ENCODE measurements around the gene ZNF22. TPM values are rescaled to one million over a fixed set of nuclear protein-coding genes. Genes with fewer than 3 reads are reported as not detected.

Gene ZNF22
- total and polyA plus RNA-seq, 2 of the 4 experiments (the other 2 are of a cell fraction) = 10.6 to 12.4 TPM

DNA sequence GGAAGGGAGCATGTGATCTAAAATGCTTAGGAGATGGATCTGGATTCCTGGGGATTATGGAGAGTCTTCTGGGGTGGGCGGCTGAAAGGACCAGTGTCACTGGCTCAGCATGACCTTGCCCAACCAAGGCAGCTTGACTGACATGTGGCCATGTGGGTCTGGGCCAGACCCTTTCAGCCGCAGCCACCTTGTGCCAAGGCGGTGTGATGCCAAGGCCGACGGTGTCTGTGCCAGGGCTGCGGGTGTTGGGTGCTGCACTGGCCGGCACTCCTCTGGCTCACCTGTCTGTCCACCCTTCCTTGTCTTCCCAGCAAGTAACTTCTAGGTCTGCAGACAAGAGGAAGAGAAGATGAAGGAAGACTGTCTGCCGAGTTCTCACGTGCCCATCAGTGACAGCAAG is 30.9 kb upstream of the ZNF22 start:
- no peak overlapping the region for H3K14ac ChIP-seq (replicated peaks; ENCODE audit: low read depth, low read length)
- no peak overlapping the region for H2AFZ ChIP-seq (replicated peaks; ENCODE audit: low read length, poor library complexity)
- no peak for ATAC-seq (ENCODE audit: low read depth)
- H3K4me3 ChIP-seq (ENCODE audit: insufficient read depth, low read depth, low read length) = no peak overlapping the region
- no peak for DNase-seq
- H4K91ac ChIP-seq (ENCODE audit: insufficient read depth, low read depth, low read length) = no peak overlapping the region
- no peak for TF ChIP-seq RCOR1 (IDR thresholded peaks at IDR 0.05; ENCODE audit: insufficient replicate concordance, low read length)
- no peak for TF ChIP-seq FOS (IDR thresholded peaks at IDR 0.05; ENCODE audit: low read depth, low read length)
- TF ChIP-seq, protein P1, sequence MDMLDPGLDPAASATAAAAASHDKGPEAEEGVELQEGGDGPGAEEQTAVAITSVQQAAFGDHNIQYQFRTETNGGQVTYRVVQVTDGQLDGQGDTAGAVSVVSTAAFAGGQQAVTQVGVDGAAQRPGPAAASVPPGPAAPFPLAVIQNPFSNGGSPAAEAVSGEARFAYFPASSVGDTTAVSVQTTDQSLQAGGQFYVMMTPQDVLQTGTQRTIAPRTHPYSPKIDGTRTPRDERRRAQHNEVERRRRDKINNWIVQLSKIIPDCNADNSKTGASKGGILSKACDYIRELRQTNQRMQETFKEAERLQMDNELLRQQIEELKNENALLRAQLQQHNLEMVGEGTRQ (IDR thresholded peaks at IDR 0.05; ENCODE audit: low read depth, low read length) = no peak
- no peak for TF ChIP-seq POLR2A (IDR thresholded peaks at IDR 0.05; ENCODE audit: low read depth, low read length)
- TF ChIP-seq NFE2L2 (IDR thresholded peaks at IDR 0.05; ENCODE audit: low read depth, low read length) = no peak
- no peak for TF ChIP-seq MAFK (IDR thresholded peaks at IDR 0.05; ENCODE audit: low read depth, low read length)
- no peak for TF ChIP-seq MXI1 (IDR thresholded peaks at IDR 0.05; ENCODE audit: borderline replicate concordance, low read depth, low read length)
- no peak for TF ChIP-seq CHD1 (IDR thresholded peaks at IDR 0.05; ENCODE audit: low read depth, low read length)
- no peak for TF ChIP-seq RFX5 (IDR thresholded peaks at IDR 0.05; ENCODE audit: low read depth, low read length)
- no peak for TF ChIP-seq RAD21 (IDR thresholded peaks at IDR 0.05; ENCODE audit: low read length)
- TF ChIP-seq BHLHE40 (IDR thresholded peaks at IDR 0.05; ENCODE audit: low read depth, low read length) = no peak
- TF ChIP-seq, protein P2, sequence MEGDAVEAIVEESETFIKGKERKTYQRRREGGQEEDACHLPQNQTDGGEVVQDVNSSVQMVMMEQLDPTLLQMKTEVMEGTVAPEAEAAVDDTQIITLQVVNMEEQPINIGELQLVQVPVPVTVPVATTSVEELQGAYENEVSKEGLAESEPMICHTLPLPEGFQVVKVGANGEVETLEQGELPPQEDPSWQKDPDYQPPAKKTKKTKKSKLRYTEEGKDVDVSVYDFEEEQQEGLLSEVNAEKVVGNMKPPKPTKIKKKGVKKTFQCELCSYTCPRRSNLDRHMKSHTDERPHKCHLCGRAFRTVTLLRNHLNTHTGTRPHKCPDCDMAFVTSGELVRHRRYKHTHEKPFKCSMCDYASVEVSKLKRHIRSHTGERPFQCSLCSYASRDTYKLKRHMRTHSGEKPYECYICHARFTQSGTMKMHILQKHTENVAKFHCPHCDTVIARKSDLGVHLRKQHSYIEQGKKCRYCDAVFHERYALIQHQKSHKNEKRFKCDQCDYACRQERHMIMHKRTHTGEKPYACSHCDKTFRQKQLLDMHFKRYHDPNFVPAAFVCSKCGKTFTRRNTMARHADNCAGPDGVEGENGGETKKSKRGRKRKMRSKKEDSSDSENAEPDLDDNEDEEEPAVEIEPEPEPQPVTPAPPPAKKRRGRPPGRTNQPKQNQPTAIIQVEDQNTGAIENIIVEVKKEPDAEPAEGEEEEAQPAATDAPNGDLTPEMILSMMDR (conservative IDR thresholded peaks at IDR 0.05; ENCODE audit: low read depth, low read length) = no peak
- no peak for TF ChIP-seq CEBPB (IDR thresholded peaks at IDR 0.05; ENCODE audit: low read depth, low read length)
- TF ChIP-seq MAZ (IDR thresholded peaks at IDR 0.05; ENCODE audit: borderline replicate concordance, low read depth, low read length) = no peak
- no peak for TF ChIP-seq SMC3 (IDR thresholded peaks at IDR 0.05; ENCODE audit: low read depth, low read length)
- TF ChIP-seq, protein P3, sequence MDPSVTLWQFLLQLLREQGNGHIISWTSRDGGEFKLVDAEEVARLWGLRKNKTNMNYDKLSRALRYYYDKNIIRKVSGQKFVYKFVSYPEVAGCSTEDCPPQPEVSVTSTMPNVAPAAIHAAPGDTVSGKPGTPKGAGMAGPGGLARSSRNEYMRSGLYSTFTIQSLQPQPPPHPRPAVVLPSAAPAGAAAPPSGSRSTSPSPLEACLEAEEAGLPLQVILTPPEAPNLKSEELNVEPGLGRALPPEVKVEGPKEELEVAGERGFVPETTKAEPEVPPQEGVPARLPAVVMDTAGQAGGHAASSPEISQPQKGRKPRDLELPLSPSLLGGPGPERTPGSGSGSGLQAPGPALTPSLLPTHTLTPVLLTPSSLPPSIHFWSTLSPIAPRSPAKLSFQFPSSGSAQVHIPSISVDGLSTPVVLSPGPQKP (IDR thresholded peaks at IDR 0.05; ENCODE audit: borderline replicate concordance, low read depth, low read length) = no peak
- H3K56ac ChIP-seq (ENCODE audit: extremely low read depth, insufficient read depth, low read length) = no peak overlapping the region
- no peaks in the 10 kb centered on the region for H3K27me3 ChIP-seq (ENCODE audit: control insufficient read depth, insufficient read depth, low read length)
- H3K18ac ChIP-seq (ENCODE audit: low read depth, low read length) = no peak overlapping the region
- H2BK120ac ChIP-seq (ENCODE audit: low read depth, low read length) = no peak overlapping the region
- H2BK5ac ChIP-seq (ENCODE audit: low read depth, low read length, poor library complexity, severe bottlenecking) = no peak overlapping the region
- H2AK9ac ChIP-seq (replicated peaks; ENCODE audit: low read depth, low read length, poor library complexity) = no peak overlapping the region
- 100% methylated on average over 1 of the region's 9 CpGs; no CpG with 5 or more reads in 1 of the 2 experiments for WGBS, 2 experiments (ENCODE audit: extremely low coverage in 2 of 2, insufficient read length in 1 of 2)
- H3K4me2 ChIP-seq (ENCODE audit: low read depth, low read length) = no peak overlapping the region
- H4K5ac ChIP-seq (ENCODE audit: low read depth, low read length) = no peak overlapping the region
- no peak overlapping the region for H2AK5ac ChIP-seq (ENCODE audit: low read depth, low read length)
- H3K79me1 ChIP-seq (ENCODE audit: low read depth in 1 of 2, low read length in 2 of 2) = peaks cover 0 to 21% of the 10 kb centered on the region in 2 experiments; a peak in 1 of 4 replicates
- H3K4me1 ChIP-seq (ENCODE audit: control insufficient read depth, insufficient read depth, low read length) = peaks cover 27% of the 10 kb centered on the region
- H4K20me1 ChIP-seq (ENCODE audit: insufficient read depth, low read length) = no peaks in the 10 kb centered on the region
- H3K36me3 ChIP-seq (ENCODE audit: control insufficient read depth, insufficient read depth, low read length) = peaks cover 10% of the 10 kb centered on the region; the same call in 1 of the 2 replicates
- CTCF ChIA-PET = no interaction called here
- H3K4ac ChIP-seq (ENCODE audit: low read depth, low read length) = no peak overlapping the region
- no peak overlapping the region for H3K27ac ChIP-seq (ENCODE audit: insufficient read depth, low read length)
- no peak overlapping the region for H3K9ac ChIP-seq (ENCODE audit: low read depth, low read length)
- POLR2A ChIA-PET (ENCODE audit: unreplicated experiment) = no interaction called here
- peaks cover 6% of the 10 kb centered on the region for H3K9me1 ChIP-seq (ENCODE audit: insufficient read depth, low read length)
- no peak overlapping the region for H4K8ac ChIP-seq (ENCODE audit: low read depth in 2 of 2, low read length in 2 of 2)
- no peak overlapping the region for H2BK15ac ChIP-seq (ENCODE audit: low read depth, low read length)
- no peaks in the 10 kb centered on the region for H3K9me3 ChIP-seq (ENCODE audit: control insufficient read depth, insufficient read depth, low read length)
- BruUV-seq (replicated peaks) = no TSS peak
- dilution Hi-C loops (cut with HindIII; ENCODE audit: low sequenced_read_pairs, unreplicated experiment) (no loop called here), intact Hi-C loops (cut with micrococcal nuclease) (no loop called here), in situ Hi-C loops (cut with MboI; ENCODE audit: low sequenced_read_pairs) (no loop called here)
- no peak overlapping the region for H2BK20ac ChIP-seq (ENCODE audit: low read depth, low read length)
- no peak overlapping the region for H3K23ac ChIP-seq (ENCODE audit: low read depth, low read length)

All from IMR-90 (cell line).